OCI-LY1 (cell line): Measurements from ENCODE around the gene CGB5.
"Not testable (repeated sequence)": the region's sequence is repeated elsewhere in the genome, so short reads cannot be mapped to it uniquely, and the experiment has no call there.

Experiments used
- CTCF ChIP-seq: fragments of 200-600 bp; sonication (generic), shearing (Covaris generic); IDR thresholded peaks from 2 replicates; pipeline ENCODE4 v1.5.1; 2017; ENCODE audit warnings: mild to moderate bottlenecking, antibody characterized with exemption, low read length, moderate library complexity, mixed read lengths
- EZH2 ChIP-seq: fragments of 200-600 bp; sonication (generic), shearing (Covaris generic); IDR thresholded peaks from 2 replicates; pipeline ENCODE4 v1.8.0; 2017; ENCODE audit warnings: borderline replicate concordance, mixed run types, mild to moderate bottlenecking, antibody characterized with exemption, low read length, moderate library complexity, mixed read lengths

- TF ChIP-seq EZH2, CTCF: not testable (repeated sequence)
These were observed 982 bp upstream of the CGB5 start for GRCh38 chr19:49042666-49043065.
